ENCODE results near the gene ZNF143.

Gene ZNF143

DNA sequence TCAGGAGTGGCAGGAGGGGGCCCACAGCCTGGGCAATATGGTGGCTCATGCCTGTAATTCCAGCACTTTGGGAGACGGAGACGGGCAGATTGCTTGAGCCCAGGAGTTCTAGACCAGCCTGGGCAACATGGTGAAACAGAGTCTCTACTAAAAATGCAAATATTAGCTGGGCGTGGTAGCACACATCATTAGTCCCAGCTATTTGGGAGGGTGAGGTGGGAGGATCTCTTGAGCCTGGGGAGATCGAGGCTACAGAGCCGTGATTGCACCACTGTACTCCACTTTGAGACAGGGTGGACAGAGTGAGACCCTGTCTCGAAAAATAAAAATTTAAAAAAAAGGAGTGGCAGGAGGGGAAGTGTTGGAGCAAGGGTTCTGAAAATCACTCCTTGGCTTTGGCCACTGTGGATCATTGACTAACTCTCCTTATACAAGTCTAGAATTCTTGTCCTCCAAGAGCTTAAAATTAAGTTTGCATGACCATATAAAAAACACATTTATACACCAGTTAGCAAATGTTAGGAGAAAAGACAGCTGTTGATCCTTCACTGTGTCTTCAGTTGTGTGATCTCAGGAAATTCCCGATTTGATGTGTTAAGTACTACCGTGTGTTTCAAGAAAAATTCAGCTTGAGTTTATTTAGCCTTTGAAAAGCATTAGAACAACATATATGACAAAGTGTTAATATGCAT lies 110.4 kb downstream of the ZNF143 start:
- no peak for TF ChIP-seq HDGF (IDR thresholded peaks at IDR 0.05; ENCODE audit: borderline replicate concordance)
- no peak for TF ChIP-seq ARNT (IDR thresholded peaks at IDR 0.05)
- TF ChIP-seq, protein P1, sequence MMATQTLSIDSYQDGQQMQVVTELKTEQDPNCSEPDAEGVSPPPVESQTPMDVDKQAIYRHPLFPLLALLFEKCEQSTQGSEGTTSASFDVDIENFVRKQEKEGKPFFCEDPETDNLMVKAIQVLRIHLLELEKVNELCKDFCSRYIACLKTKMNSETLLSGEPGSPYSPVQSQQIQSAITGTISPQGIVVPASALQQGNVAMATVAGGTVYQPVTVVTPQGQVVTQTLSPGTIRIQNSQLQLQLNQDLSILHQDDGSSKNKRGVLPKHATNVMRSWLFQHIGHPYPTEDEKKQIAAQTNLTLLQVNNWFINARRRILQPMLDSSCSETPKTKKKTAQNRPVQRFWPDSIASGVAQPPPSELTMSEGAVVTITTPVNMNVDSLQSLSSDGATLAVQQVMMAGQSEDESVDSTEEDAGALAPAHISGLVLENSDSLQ (IDR thresholded peaks at IDR 0.05) = no peak
- no peak for TF ChIP-seq SP1 (IDR thresholded peaks at IDR 0.05)
- TF ChIP-seq BHLHE40 (IDR thresholded peaks at IDR 0.05; ENCODE audit: borderline replicate concordance) = no peak
- TF ChIP-seq LEF1 (IDR thresholded peaks at IDR 0.05; ENCODE audit: borderline replicate concordance) = no peak
- no peak for TF ChIP-seq TARDBP (IDR thresholded peaks at IDR 0.05)
- TF ChIP-seq CTBP1 (IDR thresholded peaks at IDR 0.05; ENCODE audit: borderline replicate concordance) = no peak
- TF ChIP-seq NFRKB (IDR thresholded peaks at IDR 0.05) = no peak
- no peak for TF ChIP-seq FOXM1 (IDR thresholded peaks at IDR 0.05; ENCODE audit: borderline replicate concordance)
- CTCF ChIA-PET = no interaction called here
- no peak for DNase-seq (ENCODE audit: extremely low spot score)
- POLR2A ChIA-PET = interaction anchor here (2.2 to 4.2 kb wide), 4 partner anchors 37 to 110 kb away, joined by 6 to 25 read pairs (median 22); partner anchors contain the start of gene ZNF143

DNA sequence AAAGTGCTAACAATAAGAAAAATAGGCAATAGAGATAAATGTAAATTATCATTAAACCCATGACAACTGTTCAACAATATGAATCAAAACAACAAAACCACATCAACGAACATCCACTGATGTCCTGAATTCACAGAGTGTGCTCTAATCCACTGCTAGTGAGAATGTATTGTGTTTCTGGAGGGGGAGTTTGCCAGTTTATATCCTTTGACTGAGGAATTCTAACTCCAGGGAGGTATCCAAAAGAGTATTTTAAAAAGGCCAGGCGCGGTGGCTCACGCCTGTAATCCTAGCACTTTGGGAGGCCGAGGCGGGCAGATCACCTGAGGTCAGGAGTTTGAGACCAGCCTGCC lies 110.9 kb downstream of the ZNF143 start:
- ChIA-PET CTCF (no interaction called here), POLR2A (interaction anchor here (1.0 to 4.2 kb wide), 5 partner anchors 20 to 111 kb away, joined by 4 to 25 read pairs (median 19); partner anchors contain the start of gene ZNF143)
- TF ChIP-seq FOXM1 (IDR thresholded peaks at IDR 0.05; ENCODE audit: borderline replicate concordance) (no peak), NFRKB (IDR thresholded peaks at IDR 0.05) (no peak), FOXA1 (IDR thresholded peaks at IDR 0.05) (no peak), BHLHE40 (IDR thresholded peaks at IDR 0.05; ENCODE audit: borderline replicate concordance) (no peak), ARNT (IDR thresholded peaks at IDR 0.05) (no peak), ZNF384 (IDR thresholded peaks at IDR 0.05) (no peak), ELF4 (IDR thresholded peaks at IDR 0.05) (no peak), CTBP1 (IDR thresholded peaks at IDR 0.05; ENCODE audit: borderline replicate concordance) (no peak), SUZ12 (IDR thresholded peaks at IDR 0.05) (no peak), SP1 (IDR thresholded peaks at IDR 0.05) (no peak), HDGF (IDR thresholded peaks at IDR 0.05; ENCODE audit: borderline replicate concordance) (no peak), TARDBP (IDR thresholded peaks at IDR 0.05) (no peak), FOXK2 (IDR thresholded peaks at IDR 0.05) (no peak), LEF1 (IDR thresholded peaks at IDR 0.05; ENCODE audit: borderline replicate concordance) (no peak), L3MBTL2 (conservative IDR thresholded peaks at IDR 0.05) (no peak)
- TF ChIP-seq, protein P1 (IDR thresholded peaks at IDR 0.05) = no peak
- no peak for DNase-seq (ENCODE audit: extremely low spot score)

DNA sequence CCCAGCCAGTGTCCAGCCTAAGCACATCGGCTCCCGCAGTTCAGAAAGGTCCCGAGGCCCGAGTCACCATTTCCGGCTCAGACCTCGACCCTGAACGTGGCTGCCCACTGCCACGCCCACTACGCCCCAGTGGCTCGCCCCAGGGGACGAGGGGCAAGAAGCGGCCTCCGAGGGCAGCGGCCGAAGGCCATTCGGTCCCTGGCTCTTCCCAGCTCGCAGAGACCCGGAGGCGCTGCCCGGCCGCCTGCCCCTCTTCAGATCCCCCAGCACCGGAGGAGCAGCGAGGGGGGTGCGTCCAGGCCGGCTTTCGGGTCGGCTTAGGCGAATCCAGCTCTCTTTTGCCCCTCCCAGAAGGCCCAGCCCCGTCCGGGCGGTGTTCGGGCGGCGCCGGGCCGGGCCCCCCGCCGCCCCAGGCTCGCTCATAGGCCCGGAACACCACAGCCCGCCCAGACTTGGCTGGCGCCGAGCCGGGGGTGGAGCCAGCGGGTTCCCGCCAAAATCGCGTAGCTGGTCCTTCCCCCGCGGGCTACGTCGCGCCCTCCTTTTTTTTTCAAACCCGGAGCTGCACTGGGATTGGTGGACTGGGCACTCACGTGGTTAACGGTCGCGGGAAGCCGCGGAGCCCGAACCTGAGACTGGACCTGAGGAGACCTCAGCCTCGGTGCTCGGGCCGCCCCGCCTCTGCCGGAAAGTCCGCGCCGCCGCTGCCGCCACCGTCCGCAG lies 112.4 kb downstream of the ZNF143 start, which contains the start of gene WEE1:
Gene WEE1 (plus strand): TSS at position 619 of the 723 bp plus-strand sequence. CDS start 264 bp downstream, outside the sequence.
- POLR2A ChIA-PET = interaction anchor here (0.6 to 4.2 kb wide), 15 partner anchors 7 to 369 kb away, joined by 3 to 25 read pairs (median 6); partner anchors contain the start of gene ZNF143
- CTCF ChIA-PET = no interaction called here
- DNase-seq (ENCODE audit: extremely low spot score) = peak; percentile 94

DNA sequence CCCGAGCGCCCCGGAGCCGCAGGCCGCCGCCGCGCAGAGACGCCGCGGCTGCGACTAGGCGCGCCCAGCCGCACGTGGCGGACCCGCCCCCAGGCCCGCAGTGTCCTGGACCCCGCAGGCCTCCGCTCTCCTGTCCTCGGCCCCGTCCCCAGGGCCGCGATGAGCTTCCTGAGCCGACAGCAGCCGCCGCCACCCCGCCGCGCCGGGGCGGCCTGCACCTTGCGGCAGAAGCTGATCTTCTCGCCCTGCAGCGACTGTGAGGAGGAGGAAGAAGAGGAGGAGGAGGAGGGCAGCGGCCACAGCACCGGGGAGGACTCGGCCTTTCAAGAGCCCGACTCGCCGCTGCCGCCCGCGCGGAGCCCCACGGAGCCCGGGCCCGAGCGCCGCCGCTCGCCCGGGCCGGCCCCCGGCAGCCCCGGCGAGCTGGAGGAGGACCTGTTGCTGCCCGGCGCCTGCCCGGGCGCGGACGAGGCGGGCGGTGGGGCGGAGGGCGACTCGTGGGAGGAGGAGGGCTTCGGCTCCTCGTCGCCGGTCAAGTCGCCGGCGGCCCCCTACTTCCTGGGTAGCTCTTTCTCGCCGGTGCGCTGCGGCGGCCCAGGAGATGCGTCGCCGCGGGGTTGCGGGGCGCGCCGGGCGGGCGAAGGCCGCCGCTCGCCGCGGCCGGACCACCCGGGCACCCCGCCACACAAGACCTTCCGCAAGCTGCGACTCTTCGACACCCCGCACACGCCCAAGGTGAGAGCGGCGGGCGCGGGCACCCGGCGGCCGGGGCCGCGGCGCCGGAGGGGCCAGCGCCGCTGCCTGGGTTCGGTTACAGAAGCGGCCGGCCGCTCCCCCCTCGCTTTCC lies 113.2 kb downstream of the ZNF143 start:
- DNase-seq (ENCODE audit: extremely low spot score) = no peak
- POLR2A ChIA-PET = interaction anchor here (0.9 to 4.2 kb wide), 13 partner anchors 8 to 113 kb away, joined by 3 to 25 read pairs (median 6); partner anchors contain the start of gene ZNF143
- CTCF ChIA-PET = no interaction called here
- TF ChIP-seq ARNT (IDR thresholded peaks at IDR 0.05) (no peak), CTBP1 (IDR thresholded peaks at IDR 0.05; ENCODE audit: borderline replicate concordance) (no peak), ELF4 (IDR thresholded peaks at IDR 0.05) (no peak), FOXA1 (IDR thresholded peaks at IDR 0.05) (no peak), LEF1 (IDR thresholded peaks at IDR 0.05; ENCODE audit: borderline replicate concordance) (no peak; the same call in 1 of the 2 replicates), NFRKB (IDR thresholded peaks at IDR 0.05) (no peak), BHLHE40 (IDR thresholded peaks at IDR 0.05; ENCODE audit: borderline replicate concordance) (no peak), ZNF384 (IDR thresholded peaks at IDR 0.05) (no peak), HDGF (IDR thresholded peaks at IDR 0.05; ENCODE audit: borderline replicate concordance) (no peak), L3MBTL2 (conservative IDR thresholded peaks at IDR 0.05) (no peak), SUZ12 (IDR thresholded peaks at IDR 0.05) (no peak), TARDBP (IDR thresholded peaks at IDR 0.05) (no peak), FOXM1 (IDR thresholded peaks at IDR 0.05; ENCODE audit: borderline replicate concordance) (no peak), SP1 (IDR thresholded peaks at IDR 0.05) (no peak), FOXK2 (IDR thresholded peaks at IDR 0.05) (no peak)
- TF ChIP-seq, protein P1 (IDR thresholded peaks at IDR 0.05) = no peak

More for the DNA sequence above, 112.4 kb downstream of the ZNF143 start, which contains the start of gene WEE1:
- TF ChIP-seq SP1 (IDR thresholded peaks at IDR 0.05) = no peak
- TF ChIP-seq ZNF384 (IDR thresholded peaks at IDR 0.05) = peak; percentile 84
- no peak for TF ChIP-seq FOXA1 (IDR thresholded peaks at IDR 0.05)
- TF ChIP-seq ELF4 (IDR thresholded peaks at IDR 0.05) = peak; percentile 76; the same call in 1 of the 2 replicates
- TF ChIP-seq CTBP1 (IDR thresholded peaks at IDR 0.05; ENCODE audit: borderline replicate concordance) = no peak
- TF ChIP-seq FOXK2 (IDR thresholded peaks at IDR 0.05) = no peak
- TF ChIP-seq BHLHE40 (IDR thresholded peaks at IDR 0.05; ENCODE audit: borderline replicate concordance) = no peak
- no peak for TF ChIP-seq LEF1 (IDR thresholded peaks at IDR 0.05; ENCODE audit: borderline replicate concordance)
- TF ChIP-seq HDGF (IDR thresholded peaks at IDR 0.05; ENCODE audit: borderline replicate concordance) = no peak
- peak; percentile 58 for TF ChIP-seq L3MBTL2 (conservative IDR thresholded peaks at IDR 0.05)
- peak; percentile 97 for TF ChIP-seq FOXM1 (IDR thresholded peaks at IDR 0.05; ENCODE audit: borderline replicate concordance)
- TF ChIP-seq NFRKB (IDR thresholded peaks at IDR 0.05) = no peak
- no peak for TF ChIP-seq ARNT (IDR thresholded peaks at IDR 0.05)
- TF ChIP-seq, protein P1 (IDR thresholded peaks at IDR 0.05) = no peak
- no peak for TF ChIP-seq SUZ12 (IDR thresholded peaks at IDR 0.05)
- TF ChIP-seq TARDBP (IDR thresholded peaks at IDR 0.05) = no peak
